Fibroblast of lung (primary cell): Measurements from ENCODE around the gene JAKMIP1.

Experiments used
- CTCF ChIP-seq, 2 donors: IDR thresholded peaks in 1 of 2; conservative IDR thresholded peaks in 1 of 2; 1 replicate in 1 of 2; 2 replicates in 1 of 2; pipeline ENCODE4 v1.5.1; 2011 to 2012; ENCODE audit warnings: low read length in 2 of 2, control low read depth in 1 of 2, inconsistent platforms in 1 of 2, low read depth in 1 of 2, mild to moderate bottlenecking in 1 of 2
- EZH2 ChIP-seq: IDR thresholded peaks from 2 replicates; pipeline ENCODE4 v1.5.1; 2012; ENCODE audit warnings: low read length, control low read depth, mild to moderate bottlenecking; ENCODE audit errors: missing control alignments

GRCh38 chr4:6123976-6124375, 76.4 kb downstream of the JAKMIP1 start:
- no peak for TF ChIP-seq CTCF (conservative IDR thresholded peaks at IDR 0.05 in 1 of 2, IDR thresholded peaks at IDR 0.05 in 1 of 2; ENCODE audit: low read depth in 1 of 2, low read length in 2 of 2)
- TF ChIP-seq EZH2: no peak
